Measurements from ENCODE around the gene FOXC1. TPM values are rescaled to one million over a fixed set of nuclear protein-coding genes. Genes with fewer than 3 reads are reported as not detected.

The FOXC1 gene
- total RNA-seq, 1 experiment from 2014 or later = 40.7 TPM

DNA sequence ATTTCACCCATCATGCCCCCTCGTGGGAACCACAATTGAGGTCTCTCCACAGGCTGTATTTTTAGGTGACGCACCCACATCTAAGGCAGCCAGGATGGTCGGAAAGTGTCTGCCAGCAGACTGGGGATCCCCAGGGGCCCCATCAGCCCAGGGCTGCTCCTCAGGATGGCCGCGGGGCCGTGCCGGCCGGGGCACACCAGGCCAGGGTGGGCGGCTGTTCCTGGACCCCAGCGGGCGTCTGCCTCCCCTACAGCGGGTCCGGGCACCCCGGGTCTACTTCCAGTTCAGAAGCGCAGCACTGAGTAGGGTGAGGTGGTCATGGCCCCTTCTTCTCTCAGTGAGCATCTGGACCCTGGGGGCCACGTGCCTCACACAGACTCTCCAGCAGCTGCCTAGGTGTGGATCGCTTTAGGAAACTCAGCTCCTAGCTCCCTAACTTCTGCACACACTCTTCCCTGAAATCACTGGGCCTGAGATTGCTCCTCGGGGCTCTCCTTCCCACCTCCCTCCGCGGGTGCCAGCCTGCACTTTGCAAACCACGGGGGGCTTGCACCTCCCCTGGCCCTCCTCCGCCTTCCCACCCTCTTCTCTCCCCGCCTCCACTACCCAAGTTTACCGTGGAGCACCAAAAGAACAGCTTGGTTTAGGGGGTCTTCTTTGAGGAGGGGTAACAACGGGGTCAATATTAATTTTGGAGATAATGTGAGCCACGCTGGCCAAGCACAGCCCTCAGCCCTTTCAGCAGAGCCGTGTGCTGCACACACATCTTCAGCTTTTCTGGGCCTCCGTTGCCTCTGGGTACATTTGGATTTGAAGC is 14.2 kb upstream of the FOXC1 start:
- Histone ChIP-seq H3K79me2 (ENCODE audit: insufficient read depth, low read length) (no peaks in the 10 kb centered on the region), H3K9ac (ENCODE audit: low read length) (no peak overlapping the region), H3K27me3 (ENCODE audit: insufficient read depth, low read length) (0 out of 2 replicates have a peak, but pooled peaks cover 2% of the 10 kb centered on the region), H3K27ac (ENCODE audit: low read depth, low read length) (no peak overlapping the region), H3K9me2 (ENCODE audit: insufficient read depth) (no peaks in the 10 kb centered on the region), H4K20me1 (ENCODE audit: insufficient read depth) (no peaks in the 10 kb centered on the region), H3K36me3 (ENCODE audit: control insufficient read depth in 1 of 2, insufficient read depth in 2 of 2, low read length in 2 of 2) (no peaks in the 10 kb centered on the region), H2AFZ (ENCODE audit: low read depth, low read length, poor library complexity, severe bottlenecking) (no peak overlapping the region), H3K4me2 (ENCODE audit: low read length) (peak overlapping the region; percentile 45), H3K9me3 (ENCODE audit: control insufficient read depth in 1 of 2, insufficient read depth in 1 of 2, low read depth in 1 of 2, low read length in 2 of 2) (no peaks in the 10 kb centered on the region), H3K4me1 (ENCODE audit: control insufficient read depth in 1 of 2, insufficient read depth in 2 of 2, low read length in 2 of 2) (peaks cover 2 to 7% of the 10 kb centered on the region in 2 experiments; a peak in 2 of 4 replicates), H3K4me3 (replicated peaks in 1 of 2; ENCODE audit: low read depth in 1 of 2, low read length in 2 of 2) (no peak overlapping the region)
- no peak for TF ChIP-seq YY1 (IDR thresholded peaks at IDR 0.05; ENCODE audit: extremely low read depth, insufficient replicate concordance, low read depth, low read length)
- TF ChIP-seq ZNF274 (IDR thresholded peaks at IDR 0.05; ENCODE audit: low read depth, low read length) = no peak
- no peak for TF ChIP-seq TCF7L2 (IDR thresholded peaks at IDR 0.05; ENCODE audit: borderline replicate concordance, extremely low read depth, insufficient read depth, insufficient read length)
- TF ChIP-seq EZH2 (IDR thresholded peaks at IDR 0.05) = no peak
- TF ChIP-seq ATF3 (IDR thresholded peaks at IDR 0.05) = no peak
- no peak for TF ChIP-seq EGR1 (IDR thresholded peaks at IDR 0.05; ENCODE audit: low read depth)
- TF ChIP-seq ZFX (IDR thresholded peaks at IDR 0.05) = no peak
- no peak for TF ChIP-seq ZBTB33 (IDR thresholded peaks at IDR 0.05; ENCODE audit: extremely low read depth, insufficient replicate concordance, low read length)
- no peak for TF ChIP-seq RAD21 (IDR thresholded peaks at IDR 0.05; ENCODE audit: low read depth)
- no peak for TF ChIP-seq ELF1 (IDR thresholded peaks at IDR 0.05; ENCODE audit: borderline replicate concordance, low read depth)
- TF ChIP-seq, protein P1, sequence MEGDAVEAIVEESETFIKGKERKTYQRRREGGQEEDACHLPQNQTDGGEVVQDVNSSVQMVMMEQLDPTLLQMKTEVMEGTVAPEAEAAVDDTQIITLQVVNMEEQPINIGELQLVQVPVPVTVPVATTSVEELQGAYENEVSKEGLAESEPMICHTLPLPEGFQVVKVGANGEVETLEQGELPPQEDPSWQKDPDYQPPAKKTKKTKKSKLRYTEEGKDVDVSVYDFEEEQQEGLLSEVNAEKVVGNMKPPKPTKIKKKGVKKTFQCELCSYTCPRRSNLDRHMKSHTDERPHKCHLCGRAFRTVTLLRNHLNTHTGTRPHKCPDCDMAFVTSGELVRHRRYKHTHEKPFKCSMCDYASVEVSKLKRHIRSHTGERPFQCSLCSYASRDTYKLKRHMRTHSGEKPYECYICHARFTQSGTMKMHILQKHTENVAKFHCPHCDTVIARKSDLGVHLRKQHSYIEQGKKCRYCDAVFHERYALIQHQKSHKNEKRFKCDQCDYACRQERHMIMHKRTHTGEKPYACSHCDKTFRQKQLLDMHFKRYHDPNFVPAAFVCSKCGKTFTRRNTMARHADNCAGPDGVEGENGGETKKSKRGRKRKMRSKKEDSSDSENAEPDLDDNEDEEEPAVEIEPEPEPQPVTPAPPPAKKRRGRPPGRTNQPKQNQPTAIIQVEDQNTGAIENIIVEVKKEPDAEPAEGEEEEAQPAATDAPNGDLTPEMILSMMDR (IDR thresholded peaks at IDR 0.05 in 2 of 3, conservative IDR thresholded peaks at IDR 0.05 in 1 of 3; ENCODE audit: borderline replicate concordance in 1 of 3, insufficient read depth in 1 of 3, low read depth in 2 of 3, low read length in 2 of 3) = no peak
- no peak for TF ChIP-seq POLR2A (IDR thresholded peaks at IDR 0.05; ENCODE audit: borderline replicate concordance, extremely low read depth, insufficient read depth, insufficient read length)
- no peak for TF ChIP-seq CEBPB (IDR thresholded peaks at IDR 0.05; ENCODE audit: low read depth)
- no peak for TF ChIP-seq POLR2AphosphoS5 (IDR thresholded peaks at IDR 0.05; ENCODE audit: low read depth, low read length)
- TF ChIP-seq, protein P2, sequence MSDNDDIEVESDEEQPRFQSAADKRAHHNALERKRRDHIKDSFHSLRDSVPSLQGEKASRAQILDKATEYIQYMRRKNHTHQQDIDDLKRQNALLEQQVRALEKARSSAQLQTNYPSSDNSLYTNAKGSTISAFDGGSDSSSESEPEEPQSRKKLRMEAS (IDR thresholded peaks at IDR 0.05) = no peak
- TF ChIP-seq FOSL1 (IDR thresholded peaks at IDR 0.05; ENCODE audit: low read depth) = no peak
- TF ChIP-seq CBX3 (IDR thresholded peaks at IDR 0.05; ENCODE audit: low read depth) = no peak
- TF ChIP-seq, protein P3, sequence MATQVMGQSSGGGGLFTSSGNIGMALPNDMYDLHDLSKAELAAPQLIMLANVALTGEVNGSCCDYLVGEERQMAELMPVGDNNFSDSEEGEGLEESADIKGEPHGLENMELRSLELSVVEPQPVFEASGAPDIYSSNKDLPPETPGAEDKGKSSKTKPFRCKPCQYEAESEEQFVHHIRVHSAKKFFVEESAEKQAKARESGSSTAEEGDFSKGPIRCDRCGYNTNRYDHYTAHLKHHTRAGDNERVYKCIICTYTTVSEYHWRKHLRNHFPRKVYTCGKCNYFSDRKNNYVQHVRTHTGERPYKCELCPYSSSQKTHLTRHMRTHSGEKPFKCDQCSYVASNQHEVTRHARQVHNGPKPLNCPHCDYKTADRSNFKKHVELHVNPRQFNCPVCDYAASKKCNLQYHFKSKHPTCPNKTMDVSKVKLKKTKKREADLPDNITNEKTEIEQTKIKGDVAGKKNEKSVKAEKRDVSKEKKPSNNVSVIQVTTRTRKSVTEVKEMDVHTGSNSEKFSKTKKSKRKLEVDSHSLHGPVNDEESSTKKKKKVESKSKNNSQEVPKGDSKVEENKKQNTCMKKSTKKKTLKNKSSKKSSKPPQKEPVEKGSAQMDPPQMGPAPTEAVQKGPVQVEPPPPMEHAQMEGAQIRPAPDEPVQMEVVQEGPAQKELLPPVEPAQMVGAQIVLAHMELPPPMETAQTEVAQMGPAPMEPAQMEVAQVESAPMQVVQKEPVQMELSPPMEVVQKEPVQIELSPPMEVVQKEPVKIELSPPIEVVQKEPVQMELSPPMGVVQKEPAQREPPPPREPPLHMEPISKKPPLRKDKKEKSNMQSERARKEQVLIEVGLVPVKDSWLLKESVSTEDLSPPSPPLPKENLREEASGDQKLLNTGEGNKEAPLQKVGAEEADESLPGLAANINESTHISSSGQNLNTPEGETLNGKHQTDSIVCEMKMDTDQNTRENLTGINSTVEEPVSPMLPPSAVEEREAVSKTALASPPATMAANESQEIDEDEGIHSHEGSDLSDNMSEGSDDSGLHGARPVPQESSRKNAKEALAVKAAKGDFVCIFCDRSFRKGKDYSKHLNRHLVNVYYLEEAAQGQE (IDR thresholded peaks at IDR 0.05; ENCODE audit: low read depth) = no peak
- intact Hi-C loops (cut with micrococcal nuclease) = loop anchor here (1.0 to 10.0 kb wide), 7 partner anchors 601 to 1459 kb away; no protein-coding TSS in a partner anchor
- peak; percentile 8; the same call in 1 of the 2 replicates for ATAC-seq
- RAD21 ChIA-PET (ENCODE audit: low non-redundant PET in 1 of 2, low total read pairs in 2 of 2, uncharacterized antibody in 2 of 2, unreplicated experiment in 2 of 2) = no interaction called here
- BruUV-seq (replicated peaks) = no TSS peak
- DNase-seq (ENCODE audit: low read depth, low spot score) = no peak
- POLR2A ChIA-PET = no interaction called here
- CTCF ChIA-PET = interaction anchor here (1.6 to 2.1 kb wide), 4 partner anchors 758 to 1155 kb away, joined by 5 to 16 read pairs (median 8); partner anchors contain the start of gene MYLK4

Measured in HCT116 (cell line).